HepG2 (cell line): ENCODE results near the gene BPIFB4. TPM values are rescaled to one million over a fixed set of nuclear protein-coding genes. Genes with fewer than 3 reads are reported as not detected.
A peak's percentile ranks its signal among the peaks of the same experiment; 100 is the strongest.

Source experiments
- CEBPB ChIP-seq: IDR thresholded peaks from 2 replicates; pipeline ENCODE4 v1.6.1; 2011; ENCODE audit warnings: low read depth, low read length, improper control_type of control experiment, borderline replicate concordance
- FOXA3 ChIP-seq: IDR thresholded peaks from 2 replicates; pipeline ENCODE4 v1.6.1; 2016; ENCODE audit warnings: missing genetic modification reagents, missing compliant biosample characterization
- MED8 ChIP-seq: sonication (generic); formaldehyde crosslinking; IDR thresholded peaks from 2 replicates; pipeline ENCODE4 v1.8.1; 2023; ENCODE audit warnings: mild to moderate bottlenecking, missing genetic modification reagents; ENCODE audit not compliant: insufficient replicate concordance
- NR1H2 ChIP-seq: sonication (generic); formaldehyde crosslinking; IDR thresholded peaks from 2 replicates; pipeline ENCODE4 v1.8.1; 2022; ENCODE audit warnings: low read depth, missing genetic modification reagents, borderline replicate concordance
- PCBP1 ChIP-seq: fragments of 200-400 bp; formaldehyde crosslinking; IDR thresholded peaks from 2 replicates; pipeline ENCODE4 v1.6.1; 2017; ENCODE audit warnings: mild to moderate bottlenecking, low read depth, low read length, borderline replicate concordance
- SMAD3 ChIP-seq: sonication (generic); formaldehyde crosslinking; IDR thresholded peaks from 2 replicates; pipeline ENCODE4 v1.4.0; 2020; ENCODE audit warnings: missing genetic modification reagents
- SRSF4 ChIP-seq: fragments of 200-400 bp; formaldehyde crosslinking; IDR thresholded peaks from one replicate; pipeline ENCODE4 v1.6.1; 2018; ENCODE audit warnings: mild to moderate bottlenecking, low read depth, low read length, moderate library complexity; ENCODE audit not compliant: poor library complexity, severe bottlenecking
- ZBTB38 ChIP-seq: sonication (generic); formaldehyde crosslinking; IDR thresholded peaks from 2 replicates; pipeline ENCODE4 v1.5.1; 2020; ENCODE audit warnings: mild to moderate bottlenecking, missing genetic modification reagents
- ZNF235 ChIP-seq: sonication (generic); formaldehyde crosslinking; IDR thresholded peaks from 2 replicates; pipeline ENCODE4 v1.8.1; 2023; ENCODE audit warnings: mild to moderate bottlenecking, missing genetic modification reagents, borderline replicate concordance
- ZNF33B ChIP-seq: sonication (generic); formaldehyde crosslinking; IDR thresholded peaks from 2 replicates; pipeline ENCODE4 v1.5.1; 2020; ENCODE audit warnings: mild to moderate bottlenecking, missing genetic modification reagents
- ZNF34 ChIP-seq: sonication (generic); formaldehyde crosslinking; IDR thresholded peaks from 2 replicates; pipeline ENCODE4 v1.4.0; 2020; ENCODE audit warnings: mild to moderate bottlenecking, missing genetic modification reagents, borderline replicate concordance
- ZNF484 ChIP-seq: sonication (generic); formaldehyde crosslinking; IDR thresholded peaks from 2 replicates; pipeline ENCODE4 v1.5.1; 2020; ENCODE audit warnings: mild to moderate bottlenecking, low read depth, missing genetic modification reagents, borderline replicate concordance
- ZNF569 ChIP-seq: sonication (generic); formaldehyde crosslinking; IDR thresholded peaks from 2 replicates; pipeline ENCODE4 v1.5.0; 2020; ENCODE audit warnings: mild to moderate bottlenecking, missing genetic modification reagents, moderate library complexity, borderline replicate concordance
- ZNF589 ChIP-seq: sonication (generic); formaldehyde crosslinking; conservative IDR thresholded peaks from 2 replicates; pipeline ENCODE4 v1.8.0; 2022; ENCODE audit warnings: mild to moderate bottlenecking, moderate library complexity, missing genetic modification reagents
- ZNF598 ChIP-seq: sonication (generic); formaldehyde crosslinking; IDR thresholded peaks from 2 replicates; pipeline ENCODE4 v1.5.1; 2020; ENCODE audit warnings: mild to moderate bottlenecking, missing genetic modification reagents, borderline replicate concordance
- ZNF747 ChIP-seq: sonication (generic); formaldehyde crosslinking; IDR thresholded peaks from 2 replicates; pipeline ENCODE4 v1.8.1; 2023; ENCODE audit warnings: missing genetic modification reagents, mild to moderate bottlenecking, borderline replicate concordance
- polyA plus RNA-seq, 8 experiments: library from polyadenylated mRNA; depleted of rRNA in 3 of 8; stranded (reverse) in 7 of 8; unstranded in 1 of 8; fragments of >200 nt; fragmentation: Illumina TruSeq in 4 of 8; extraction: Trizol in 4 of 8; gene quantifications; 2 replicates each; pipeline versions ENCODE4 v1.2.1 to v1.2.3, GENCODE V29; 2011 to 2016; ENCODE audit warnings: low read depth in 4 of 8, missing spikeins in 1 of 8, mixed read lengths in 1 of 8; ENCODE audit not compliant: insufficient read depth in 1 of 8
- total RNA-seq, 5 experiments: library from RNA; depleted of rRNA; stranded (reverse); fragments of >200 nt; fragmentation: Illumina TruSeq; extraction: Trizol; gene quantifications; 2 replicates each; pipeline ENCODE4 v1.2.3, GENCODE V29; 2016; ENCODE audit warnings: low read depth in 1 of 5
- TF ChIP-seq, protein P1 (sequence below): sonication (generic); formaldehyde crosslinking; IDR thresholded peaks from 2 replicates; pipeline ENCODE4 v1.5.0; 2020; ENCODE audit warnings: mild to moderate bottlenecking, low read depth, missing genetic modification reagents, borderline replicate concordance
- TF ChIP-seq, protein P2 (sequence below): IDR thresholded peaks from 2 replicates; pipeline ENCODE4 v1.6.1; 2016; ENCODE audit warnings: mild to moderate bottlenecking
- TF ChIP-seq, protein P3 (sequence below): IDR thresholded peaks from 2 replicates; pipeline ENCODE4 v1.6.1; 2012; ENCODE audit warnings: low read length, improper control_type of control experiment
- TF ChIP-seq, protein P4 (sequence below): sonication (generic); formaldehyde crosslinking; IDR thresholded peaks from 2 replicates; pipeline ENCODE4 v1.8.0; 2022; ENCODE audit warnings: missing genetic modification reagents, mild to moderate bottlenecking, borderline replicate concordance
- TF ChIP-seq, protein P5 (sequence below): sonication (generic); formaldehyde crosslinking; IDR thresholded peaks from 2 replicates; pipeline ENCODE4 v1.8.1; 2023; ENCODE audit warnings: mild to moderate bottlenecking, missing genetic modification reagents

The BPIFB4 gene
- total and polyA plus RNA-seq, 2 of the 13 experiments (the other 11 are each of a cell fraction or from before 2014, with no cell fraction given): 0.09 TPM; not detected in 1

DNA sequence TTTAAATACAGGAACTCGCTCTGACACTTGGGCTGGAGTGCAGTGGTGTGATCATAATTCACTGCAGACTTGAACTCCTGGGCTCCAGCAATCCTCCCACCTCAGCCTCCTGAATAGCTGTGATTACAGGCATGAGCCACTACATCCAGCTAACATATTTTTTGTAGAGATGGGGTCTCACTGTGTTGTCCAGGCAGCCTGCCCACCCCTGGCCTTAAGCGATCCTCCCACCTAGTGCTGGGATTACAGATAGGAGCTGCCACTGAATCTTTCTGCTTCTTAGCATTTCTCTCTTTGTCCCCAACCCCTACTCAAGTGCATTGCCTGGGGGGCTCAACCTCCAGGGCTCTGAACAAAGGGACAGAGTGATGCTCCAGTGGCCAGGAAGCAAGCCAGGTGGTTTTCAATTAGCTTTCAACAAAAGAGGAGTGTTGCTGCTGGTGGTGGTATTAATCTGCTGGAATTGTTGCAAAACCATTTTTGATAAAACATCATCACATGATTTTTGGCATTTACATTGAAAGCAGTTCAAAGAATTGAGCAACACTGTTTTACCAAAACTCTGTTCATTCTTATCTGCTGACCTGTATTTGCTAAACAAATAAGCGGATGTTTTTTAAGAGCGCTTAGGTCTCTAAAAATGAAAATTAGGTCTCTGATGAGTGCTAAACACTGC is 48.1 kb downstream of the BPIFB4 start (continued):
- TF ChIP-seq ZNF747 (no peak), ZNF235 (CRISPR knock-in tag) (no peak), PCBP1 (no peak), ZNF484 (CRISPR knock-in tag) (no peak), NR1H2 (no peak), SRSF4 (no peak), ZNF33B (CRISPR knock-in tag) (no peak), ZNF34 (CRISPR knock-in tag) (no peak), SMAD3 (CRISPR knock-in tag) (no peak), ZBTB38 (CRISPR knock-in tag) (no peak), ZNF569 (no peak), MED8 (CRISPR knock-in tag) (no peak), CEBPB (peak; percentile 90), FOXA3 (CRISPR knock-in tag) (peak; percentile 91), ZNF598 (CRISPR knock-in tag) (no peak), ZNF589 (CRISPR knock-in tag) (no peak)
- TF ChIP-seq, protein P1, sequence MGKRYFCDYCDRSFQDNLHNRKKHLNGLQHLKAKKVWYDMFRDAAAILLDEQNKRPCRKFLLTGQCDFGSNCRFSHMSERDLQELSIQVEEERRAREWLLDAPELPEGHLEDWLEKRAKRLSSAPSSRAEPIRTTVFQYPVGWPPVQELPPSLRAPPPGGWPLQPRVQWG: no peak
- TF ChIP-seq, protein P2, sequence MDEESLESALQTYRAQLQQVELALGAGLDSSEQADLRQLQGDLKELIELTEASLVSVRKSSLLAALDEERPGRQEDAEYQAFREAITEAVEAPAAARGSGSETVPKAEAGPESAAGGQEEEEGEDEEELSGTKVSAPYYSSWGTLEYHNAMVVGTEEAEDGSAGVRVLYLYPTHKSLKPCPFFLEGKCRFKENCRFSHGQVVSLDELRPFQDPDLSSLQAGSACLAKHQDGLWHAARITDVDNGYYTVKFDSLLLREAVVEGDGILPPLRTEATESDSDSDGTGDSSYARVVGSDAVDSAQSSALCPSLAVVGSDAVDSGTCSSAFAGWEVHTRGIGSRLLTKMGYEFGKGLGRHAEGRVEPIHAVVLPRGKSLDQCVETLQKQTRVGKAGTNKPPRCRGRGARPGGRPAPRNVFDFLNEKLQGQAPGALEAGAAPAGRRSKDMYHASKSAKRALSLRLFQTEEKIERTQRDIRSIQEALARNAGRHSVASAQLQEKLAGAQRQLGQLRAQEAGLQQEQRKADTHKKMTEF (CRISPR knock-in tag): peak; percentile 79
- TF ChIP-seq, protein P3, sequence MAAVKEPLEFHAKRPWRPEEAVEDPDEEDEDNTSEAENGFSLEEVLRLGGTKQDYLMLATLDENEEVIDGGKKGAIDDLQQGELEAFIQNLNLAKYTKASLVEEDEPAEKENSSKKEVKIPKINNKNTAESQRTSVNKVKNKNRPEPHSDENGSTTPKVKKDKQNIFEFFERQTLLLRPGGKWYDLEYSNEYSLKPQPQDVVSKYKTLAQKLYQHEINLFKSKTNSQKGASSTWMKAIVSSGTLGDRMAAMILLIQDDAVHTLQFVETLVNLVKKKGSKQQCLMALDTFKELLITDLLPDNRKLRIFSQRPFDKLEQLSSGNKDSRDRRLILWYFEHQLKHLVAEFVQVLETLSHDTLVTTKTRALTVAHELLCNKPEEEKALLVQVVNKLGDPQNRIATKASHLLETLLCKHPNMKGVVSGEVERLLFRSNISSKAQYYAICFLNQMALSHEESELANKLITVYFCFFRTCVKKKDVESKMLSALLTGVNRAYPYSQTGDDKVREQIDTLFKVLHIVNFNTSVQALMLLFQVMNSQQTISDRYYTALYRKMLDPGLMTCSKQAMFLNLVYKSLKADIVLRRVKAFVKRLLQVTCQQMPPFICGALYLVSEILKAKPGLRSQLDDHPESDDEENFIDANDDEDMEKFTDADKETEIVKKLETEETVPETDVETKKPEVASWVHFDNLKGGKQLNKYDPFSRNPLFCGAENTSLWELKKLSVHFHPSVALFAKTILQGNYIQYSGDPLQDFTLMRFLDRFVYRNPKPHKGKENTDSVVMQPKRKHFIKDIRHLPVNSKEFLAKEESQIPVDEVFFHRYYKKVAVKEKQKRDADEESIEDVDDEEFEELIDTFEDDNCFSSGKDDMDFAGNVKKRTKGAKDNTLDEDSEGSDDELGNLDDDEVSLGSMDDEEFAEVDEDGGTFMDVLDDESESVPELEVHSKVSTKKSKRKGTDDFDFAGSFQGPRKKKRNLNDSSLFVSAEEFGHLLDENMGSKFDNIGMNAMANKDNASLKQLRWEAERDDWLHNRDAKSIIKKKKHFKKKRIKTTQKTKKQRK: no peak
- TF ChIP-seq, protein P4, sequence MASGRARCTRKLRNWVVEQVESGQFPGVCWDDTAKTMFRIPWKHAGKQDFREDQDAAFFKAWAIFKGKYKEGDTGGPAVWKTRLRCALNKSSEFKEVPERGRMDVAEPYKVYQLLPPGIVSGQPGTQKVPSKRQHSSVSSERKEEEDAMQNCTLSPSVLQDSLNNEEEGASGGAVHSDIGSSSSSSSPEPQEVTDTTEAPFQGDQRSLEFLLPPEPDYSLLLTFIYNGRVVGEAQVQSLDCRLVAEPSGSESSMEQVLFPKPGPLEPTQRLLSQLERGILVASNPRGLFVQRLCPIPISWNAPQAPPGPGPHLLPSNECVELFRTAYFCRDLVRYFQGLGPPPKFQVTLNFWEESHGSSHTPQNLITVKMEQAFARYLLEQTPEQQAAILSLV (CRISPR knock-in tag): no peak
- TF ChIP-seq, protein P5, sequence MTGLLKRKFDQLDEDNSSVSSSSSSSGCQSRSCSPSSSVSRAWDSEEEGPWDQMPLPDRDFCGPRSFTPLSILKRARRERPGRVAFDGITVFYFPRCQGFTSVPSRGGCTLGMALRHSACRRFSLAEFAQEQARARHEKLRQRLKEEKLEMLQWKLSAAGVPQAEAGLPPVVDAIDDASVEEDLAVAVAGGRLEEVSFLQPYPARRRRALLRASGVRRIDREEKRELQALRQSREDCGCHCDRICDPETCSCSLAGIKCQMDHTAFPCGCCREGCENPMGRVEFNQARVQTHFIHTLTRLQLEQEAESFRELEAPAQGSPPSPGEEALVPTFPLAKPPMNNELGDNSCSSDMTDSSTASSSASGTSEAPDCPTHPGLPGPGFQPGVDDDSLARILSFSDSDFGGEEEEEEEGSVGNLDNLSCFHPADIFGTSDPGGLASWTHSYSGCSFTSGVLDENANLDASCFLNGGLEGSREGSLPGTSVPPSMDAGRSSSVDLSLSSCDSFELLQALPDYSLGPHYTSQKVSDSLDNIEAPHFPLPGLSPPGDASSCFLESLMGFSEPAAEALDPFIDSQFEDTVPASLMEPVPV (CRISPR knock-in tag): no peak
